GM10248 (cell line): Measurements from ENCODE around the gene STAT5B.

Source experiments
- CTCF ChIA-PET: fragments of 300-600 bp; sonication (Branson Sonifier 250); formaldehyde crosslinking; extraction: SDS; loops from one replicate; lab custom pipeline; 2021; ENCODE audit warnings: antibody characterized with exemption; lab: Yijun Ruan, JAX
- POLR2A ChIA-PET: fragments of 350-650 bp; sonication (Branson Sonifier 250); formaldehyde crosslinking; extraction: SDS; loops from one replicate; lab custom pipeline; 2020; ENCODE audit warnings: antibody characterized with exemption; lab: Yijun Ruan, JAX
- DNase-seq: peaks from one replicate; pipeline ENCODE4 v3.0.0; 2012; ENCODE audit errors: extremely low spot score
- CTCF ChIP-seq: IDR thresholded peaks from 2 replicates; pipeline ENCODE4 v1.5.1; 2012; ENCODE audit warnings: mild to moderate bottlenecking, low read depth; ENCODE audit errors: extremely low read depth, missing control alignments, control extremely low read depth

STAT5B gene

GRCh38 chr17:42185621-42185930 lies 90.6 kb downstream of the STAT5B start:
- no peak for DNase-seq
- CTCF ChIA-PET, result interaction anchor here (1.0 to 2.9 kb wide), 5 partner anchors 9 to 165 kb away, joined by 3 to 26 read pairs (median 10); partner anchors contain the start of genes GHDC and NKIRAS2
- no peak for TF ChIP-seq CTCF
- POLR2A ChIA-PET, result interaction anchor here (0.6 kb wide), 1 partner anchor 1130 kb away, joined by 3 read pairs; no protein-coding TSS in a partner anchor

GRCh38 chr17:42184713-42185620 lies 91.2 kb downstream of the STAT5B start, which contains the start of gene HCRT:
TSS of gene HCRT (minus strand) at chr17:42185452. CDS start at chr17:42185365, 87 bp downstream.
- no peak for DNase-seq
- ChIA-PET CTCF (interaction anchor here (1.1 to 6.3 kb wide), 12 partner anchors 9 to 221 kb away, joined by 3 to 53 read pairs (median 5); partner anchors contain the start of genes GHDC, KAT2A, NKIRAS2 and STAT3), POLR2A (no interaction called here)
- no peak for TF ChIP-seq CTCF

- peak; percentile 90 for TF ChIP-seq CTCF
- ChIA-PET CTCF (interaction anchor here (1.2 to 6.3 kb wide), 12 partner anchors 9 to 222 kb away, joined by 3 to 53 read pairs (median 5); partner anchors contain the start of genes GHDC, KAT2A and STAT3), POLR2A (no interaction called here)
- peak; percentile 95 for DNase-seq
Measured at GRCh38 chr17:42183741-42184711, 92.2 kb downstream of the STAT5B start.

GRCh38 chr17:42182927-42183734 lies 93.1 kb downstream of the STAT5B start:
- CTCF ChIA-PET, result interaction anchor here (0.8 to 6.3 kb wide), 14 partner anchors 8 to 223 kb away, joined by 3 to 53 read pairs (median 8); partner anchors contain the start of genes GHDC and KAT2A
- no peak for DNase-seq
- no peak for TF ChIP-seq CTCF
- POLR2A ChIA-PET, result no interaction called here

GRCh38 chr17:42181851-42182207 lies 94.4 kb downstream of the STAT5B start:
- no peak for TF ChIP-seq CTCF
- no peak for DNase-seq
- CTCF ChIA-PET, result interaction anchor here (0.7 to 6.3 kb wide), 26 partner anchors 8 to 615 kb away, joined by 3 to 53 read pairs (median 4); partner anchors contain the start of genes DNAJC7, GHDC, KAT2A and NKIRAS2
- POLR2A ChIA-PET, result no interaction called here
